GM23338 (cell line): ENCODE data around the gene RAD23B. TPM values are rescaled to one million over a fixed set of nuclear protein-coding genes. Genes with fewer than 3 reads are reported as not detected.

Experiments used
- ATAC-seq: fragments of 200-7000 bp; cut with Tn5 transposase; 3 replicates; pipeline ENCODE4 v1.9.1; 2020
- DNase-seq: peaks from one replicate; pipeline ENCODE4 v3.0.0-alpha.2; 2015; ENCODE audit warnings: low spot score
- H2AFZ ChIP-seq: fragments of 200-600 bp; sonication (generic); 2 replicates; pipeline ENCODE4 v1.8.0; 2016; ENCODE audit warnings: antibody characterized with exemption, mild to moderate bottlenecking, moderate library complexity
- H3F3A ChIP-seq: fragments of 200-600 bp; sonication (generic); replicated peaks from 2 replicates; pipeline ENCODE4 v1.8.0; 2017; ENCODE audit warnings: antibody characterized with exemption, mixed run types, low read depth
- H3K27ac ChIP-seq: fragments of 200-600 bp; sonication (generic); 2 replicates; pipeline ENCODE4 v1.6.1; 2016; ENCODE audit warnings: low read depth
- H3K27me3 ChIP-seq: fragments of 200-600 bp; sonication (generic); 2 replicates; pipeline ENCODE4 v1.8.0; 2016; ENCODE audit warnings: mild to moderate bottlenecking, mixed run types, moderate library complexity; ENCODE audit not compliant: insufficient read depth
- H3K36me3 ChIP-seq: fragments of 200-600 bp; sonication (generic); 2 replicates; pipeline ENCODE4 v1.8.0; 2016; ENCODE audit warnings: mild to moderate bottlenecking; ENCODE audit not compliant: insufficient read depth
- H3K4me1 ChIP-seq: fragments of 200-600 bp; sonication (generic); 2 replicates; pipeline ENCODE4 v1.8.0; 2016; ENCODE audit warnings: mild to moderate bottlenecking, moderate library complexity; ENCODE audit not compliant: insufficient read depth
- H3K4me2 ChIP-seq: fragments of 200-600 bp; sonication (generic); 2 replicates; pipeline ENCODE4 v1.7.1; 2017; ENCODE audit warnings: mixed run types
- H3K4me3 ChIP-seq: fragments of 200-600 bp; sonication (generic); 2 replicates; pipeline ENCODE4 v1.6.1; 2016; ENCODE audit warnings: mixed run types
- H3K79me2 ChIP-seq: fragments of 200-600 bp; sonication (generic); replicated peaks from 2 replicates; pipeline ENCODE4 v1.8.0; 2017; ENCODE audit warnings: mild to moderate bottlenecking; ENCODE audit not compliant: insufficient read depth
- H3K9me2 ChIP-seq: fragments of 200-600 bp; sonication (generic); 2 replicates; pipeline ENCODE4 v1.8.0; 2017; ENCODE audit not compliant: insufficient read depth
- H4K20me1 ChIP-seq: fragments of 200-600 bp; sonication (generic); replicated peaks from 2 replicates; pipeline ENCODE4 v1.8.0; 2017; ENCODE audit warnings: mild to moderate bottlenecking; ENCODE audit not compliant: insufficient read depth
- H3K27ac Mint-ChIP-seq: 2 replicates; pipeline ENCODE4 v1.8.0; 2020; ENCODE audit warnings: inconsistent platforms, mild to moderate bottlenecking, moderate library complexity, mixed read lengths
- H3K27me3 Mint-ChIP-seq: 3 replicates; pipeline ENCODE4 v1.8.0; 2022; ENCODE audit warnings: low read depth, mild to moderate bottlenecking, moderate library complexity, mixed read lengths, inconsistent platforms; ENCODE audit not compliant: insufficient read depth, poor library complexity
- H3K36me3 Mint-ChIP-seq: 3 replicates; pipeline ENCODE4 v1.8.0; 2021; ENCODE audit warnings: low read depth, mild to moderate bottlenecking, inconsistent platforms, moderate library complexity, mixed read lengths
- H3K4me1 Mint-ChIP-seq: 3 replicates; pipeline ENCODE4 v1.8.0; 2020; ENCODE audit warnings: mild to moderate bottlenecking, inconsistent platforms, mixed read lengths
- H3K4me3 Mint-ChIP-seq: 3 replicates; pipeline ENCODE4 v1.8.0; 2021; ENCODE audit warnings: moderate library complexity, mild to moderate bottlenecking, inconsistent platforms, mixed read lengths
- H3K9me3 Mint-ChIP-seq: 3 replicates; pipeline ENCODE4 v1.8.0; 2020; ENCODE audit warnings: moderate library complexity, mild to moderate bottlenecking, inconsistent platforms, mixed read lengths
- CREB1 ChIP-seq: fragments of 250-450 bp; sonication (Bioruptor Pico); IDR thresholded peaks from 2 replicates; pipeline ENCODE4 v1.5.0; 2020; ENCODE audit warnings: low read depth, mild to moderate bottlenecking, moderate library complexity
- EZH2 ChIP-seq: fragments of 200-600 bp; sonication (generic); IDR thresholded peaks from one replicate; pipeline ENCODE4 v1.8.0; 2017; ENCODE audit warnings: antibody characterized with exemption, mild to moderate bottlenecking, low read depth; ENCODE audit not compliant: unreplicated experiment
- EZH2phosphoT487 ChIP-seq: fragments of 200-600 bp; sonication (generic); IDR thresholded peaks from one replicate; pipeline ENCODE4 v1.8.1; 2018; ENCODE audit warnings: antibody characterized with exemption; ENCODE audit not compliant: unreplicated experiment
- JUNB ChIP-seq: IDR thresholded peaks from one replicate; pipeline ENCODE4 v1.6.1; 2016; ENCODE audit warnings: antibody characterized with exemption; ENCODE audit not compliant: unreplicated experiment
- NANOG ChIP-seq: IDR thresholded peaks from 2 replicates; pipeline ENCODE4 v1.6.1; 2016; ENCODE audit warnings: antibody characterized with exemption, borderline replicate concordance
- STAT1 ChIP-seq: IDR thresholded peaks from one replicate; pipeline ENCODE4 v1.6.1; 2016; ENCODE audit warnings: antibody characterized with exemption; ENCODE audit not compliant: unreplicated experiment
- ZNF114 ChIP-seq: fragments of 250-450 bp; sonication (Bioruptor Pico); IDR thresholded peaks from 2 replicates; pipeline ENCODE4 v1.5.0; 2020; ENCODE audit warnings: mild to moderate bottlenecking, moderate library complexity
- ZNF331 ChIP-seq: fragments of 250-450 bp; sonication (Bioruptor Pico); IDR thresholded peaks from 2 replicates; pipeline ENCODE4 v1.5.0; 2020; ENCODE audit warnings: low read depth, mild to moderate bottlenecking, moderate library complexity
- polyA plus RNA-seq: library from polyadenylated mRNA; unstranded; fragments of >200 nt; fragmentation: Nextera tagmentation; extraction: Ambion mirVana; gene quantifications from 2 replicates; pipeline ENCODE4 v1.2.1, GENCODE V29; 2016
- total RNA-seq: library from RNA; depleted of rRNA; stranded (reverse); fragments of >200 nt; shearing (Covaris generic); gene quantifications from 2 replicates; pipeline ENCODE4 v1.2.3, GENCODE V29; 2014
- TF ChIP-seq, protein P1 (sequence below): IDR thresholded peaks from one replicate; pipeline ENCODE4 v1.6.1; 2018; ENCODE audit warnings: antibody characterized with exemption; ENCODE audit not compliant: unreplicated experiment
- TF ChIP-seq, protein P2 (sequence below): fragments of 250-450 bp; sonication (Bioruptor Pico); IDR thresholded peaks from 2 replicates; pipeline ENCODE4 v1.5.0; 2020; ENCODE audit warnings: mild to moderate bottlenecking, moderate library complexity
- TF ChIP-seq, protein P3 (sequence below), 2 experiments: fragments of 200-600 bp in 1 of 2; sonication (generic) in 1 of 2; conservative IDR thresholded peaks; 2 replicates each; pipeline versions ENCODE4 v1.5.1 to v1.6.1; 2016 to 2017; ENCODE audit warnings: antibody characterized with exemption in 2 of 2, low read depth in 2 of 2, mild to moderate bottlenecking in 2 of 2, moderate library complexity in 1 of 2

Gene RAD23B
- total and polyA plus RNA-seq, 2 experiments from 2014 or later: 31.1 to 137 TPM

DNA sequence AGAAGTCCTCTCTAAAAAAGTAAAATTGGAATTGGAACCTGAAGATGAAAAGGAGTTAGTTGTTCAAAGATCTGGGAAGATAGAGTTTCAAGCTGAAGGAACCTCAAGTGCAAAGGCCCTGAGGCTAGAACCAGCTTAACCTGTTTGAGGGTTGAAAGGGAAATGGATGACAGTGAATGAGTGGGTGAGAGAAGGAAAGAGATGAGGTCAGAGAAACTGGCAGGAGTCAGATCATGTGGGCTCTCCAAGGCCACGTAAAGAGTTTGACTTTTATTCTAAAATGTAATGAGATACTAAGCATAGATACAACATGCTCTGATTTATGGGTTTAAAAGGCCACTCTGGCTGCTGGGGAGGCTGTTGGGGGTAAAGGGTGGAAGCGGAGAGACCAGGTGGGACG lies 2.5 kb upstream of the RAD23B start:
- no peak for ATAC-seq

DNA sequence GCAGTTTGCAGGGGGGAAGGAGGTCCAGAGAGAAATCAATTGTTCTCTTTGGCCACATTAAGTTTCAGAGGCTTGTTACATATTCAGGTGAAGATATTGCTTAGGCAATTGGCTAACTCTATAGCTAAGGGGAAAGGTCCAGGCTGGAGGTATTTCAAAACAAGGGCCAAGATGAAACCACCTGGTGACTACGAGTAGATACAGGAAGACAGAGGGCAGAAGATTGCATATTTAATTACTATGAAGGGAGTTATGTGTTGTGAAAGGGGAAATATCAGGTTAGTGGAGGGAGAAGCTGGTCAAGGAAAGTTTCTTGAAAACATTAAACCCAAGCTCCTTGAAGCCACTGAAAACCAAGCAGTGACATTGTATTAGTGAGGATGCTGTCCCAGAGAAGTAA lies 1.9 kb upstream of the RAD23B start:
- no peak for ATAC-seq
- H3K36me3 Mint-ChIP-seq: peaks cover 15% of the 10 kb centered on the region
- H3K27me3 ChIP-seq: no peaks in the 10 kb centered on the region
- peaks cover 32% of the 10 kb centered on the region for H3K79me2 ChIP-seq
- H3K4me3 Mint-ChIP-seq: peak overlapping the region; percentile 39; the same call in 1 of the 3 replicates
- peaks cover 17% of the 10 kb centered on the region for H3K4me1 ChIP-seq
- no peak overlapping the region for H3K27ac ChIP-seq
- no peak overlapping the region for H3K4me2 ChIP-seq
- H2AFZ ChIP-seq: no peak overlapping the region
- no peaks in the 10 kb centered on the region for H3K9me3 Mint-ChIP-seq
- DNase-seq: no peak
- H3K4me1 Mint-ChIP-seq: peaks cover 27% of the 10 kb centered on the region
- no peaks in the 10 kb centered on the region for H3F3A ChIP-seq
- peaks cover 7% of the 10 kb centered on the region; the same call in 1 of the 2 replicates for H4K20me1 ChIP-seq
- no peaks in the 10 kb centered on the region for H3K36me3 ChIP-seq
- H3K4me3 ChIP-seq: no peak overlapping the region
- no peaks in the 10 kb centered on the region for H3K9me2 ChIP-seq
- no peak overlapping the region for H3K27ac Mint-ChIP-seq
- H3K27me3 Mint-ChIP-seq: peaks cover 5% of the 10 kb centered on the region
- TF ChIP-seq, protein P1, sequence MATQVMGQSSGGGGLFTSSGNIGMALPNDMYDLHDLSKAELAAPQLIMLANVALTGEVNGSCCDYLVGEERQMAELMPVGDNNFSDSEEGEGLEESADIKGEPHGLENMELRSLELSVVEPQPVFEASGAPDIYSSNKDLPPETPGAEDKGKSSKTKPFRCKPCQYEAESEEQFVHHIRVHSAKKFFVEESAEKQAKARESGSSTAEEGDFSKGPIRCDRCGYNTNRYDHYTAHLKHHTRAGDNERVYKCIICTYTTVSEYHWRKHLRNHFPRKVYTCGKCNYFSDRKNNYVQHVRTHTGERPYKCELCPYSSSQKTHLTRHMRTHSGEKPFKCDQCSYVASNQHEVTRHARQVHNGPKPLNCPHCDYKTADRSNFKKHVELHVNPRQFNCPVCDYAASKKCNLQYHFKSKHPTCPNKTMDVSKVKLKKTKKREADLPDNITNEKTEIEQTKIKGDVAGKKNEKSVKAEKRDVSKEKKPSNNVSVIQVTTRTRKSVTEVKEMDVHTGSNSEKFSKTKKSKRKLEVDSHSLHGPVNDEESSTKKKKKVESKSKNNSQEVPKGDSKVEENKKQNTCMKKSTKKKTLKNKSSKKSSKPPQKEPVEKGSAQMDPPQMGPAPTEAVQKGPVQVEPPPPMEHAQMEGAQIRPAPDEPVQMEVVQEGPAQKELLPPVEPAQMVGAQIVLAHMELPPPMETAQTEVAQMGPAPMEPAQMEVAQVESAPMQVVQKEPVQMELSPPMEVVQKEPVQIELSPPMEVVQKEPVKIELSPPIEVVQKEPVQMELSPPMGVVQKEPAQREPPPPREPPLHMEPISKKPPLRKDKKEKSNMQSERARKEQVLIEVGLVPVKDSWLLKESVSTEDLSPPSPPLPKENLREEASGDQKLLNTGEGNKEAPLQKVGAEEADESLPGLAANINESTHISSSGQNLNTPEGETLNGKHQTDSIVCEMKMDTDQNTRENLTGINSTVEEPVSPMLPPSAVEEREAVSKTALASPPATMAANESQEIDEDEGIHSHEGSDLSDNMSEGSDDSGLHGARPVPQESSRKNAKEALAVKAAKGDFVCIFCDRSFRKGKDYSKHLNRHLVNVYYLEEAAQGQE: no peak
- TF ChIP-seq JUNB (no peak), EZH2 (no peak), ZNF331 (no peak), ZNF114 (CRISPR knock-in tag) (no peak), NANOG (no peak), CREB1 (CRISPR knock-in tag) (no peak), STAT1 (no peak)
- TF ChIP-seq, protein P2, sequence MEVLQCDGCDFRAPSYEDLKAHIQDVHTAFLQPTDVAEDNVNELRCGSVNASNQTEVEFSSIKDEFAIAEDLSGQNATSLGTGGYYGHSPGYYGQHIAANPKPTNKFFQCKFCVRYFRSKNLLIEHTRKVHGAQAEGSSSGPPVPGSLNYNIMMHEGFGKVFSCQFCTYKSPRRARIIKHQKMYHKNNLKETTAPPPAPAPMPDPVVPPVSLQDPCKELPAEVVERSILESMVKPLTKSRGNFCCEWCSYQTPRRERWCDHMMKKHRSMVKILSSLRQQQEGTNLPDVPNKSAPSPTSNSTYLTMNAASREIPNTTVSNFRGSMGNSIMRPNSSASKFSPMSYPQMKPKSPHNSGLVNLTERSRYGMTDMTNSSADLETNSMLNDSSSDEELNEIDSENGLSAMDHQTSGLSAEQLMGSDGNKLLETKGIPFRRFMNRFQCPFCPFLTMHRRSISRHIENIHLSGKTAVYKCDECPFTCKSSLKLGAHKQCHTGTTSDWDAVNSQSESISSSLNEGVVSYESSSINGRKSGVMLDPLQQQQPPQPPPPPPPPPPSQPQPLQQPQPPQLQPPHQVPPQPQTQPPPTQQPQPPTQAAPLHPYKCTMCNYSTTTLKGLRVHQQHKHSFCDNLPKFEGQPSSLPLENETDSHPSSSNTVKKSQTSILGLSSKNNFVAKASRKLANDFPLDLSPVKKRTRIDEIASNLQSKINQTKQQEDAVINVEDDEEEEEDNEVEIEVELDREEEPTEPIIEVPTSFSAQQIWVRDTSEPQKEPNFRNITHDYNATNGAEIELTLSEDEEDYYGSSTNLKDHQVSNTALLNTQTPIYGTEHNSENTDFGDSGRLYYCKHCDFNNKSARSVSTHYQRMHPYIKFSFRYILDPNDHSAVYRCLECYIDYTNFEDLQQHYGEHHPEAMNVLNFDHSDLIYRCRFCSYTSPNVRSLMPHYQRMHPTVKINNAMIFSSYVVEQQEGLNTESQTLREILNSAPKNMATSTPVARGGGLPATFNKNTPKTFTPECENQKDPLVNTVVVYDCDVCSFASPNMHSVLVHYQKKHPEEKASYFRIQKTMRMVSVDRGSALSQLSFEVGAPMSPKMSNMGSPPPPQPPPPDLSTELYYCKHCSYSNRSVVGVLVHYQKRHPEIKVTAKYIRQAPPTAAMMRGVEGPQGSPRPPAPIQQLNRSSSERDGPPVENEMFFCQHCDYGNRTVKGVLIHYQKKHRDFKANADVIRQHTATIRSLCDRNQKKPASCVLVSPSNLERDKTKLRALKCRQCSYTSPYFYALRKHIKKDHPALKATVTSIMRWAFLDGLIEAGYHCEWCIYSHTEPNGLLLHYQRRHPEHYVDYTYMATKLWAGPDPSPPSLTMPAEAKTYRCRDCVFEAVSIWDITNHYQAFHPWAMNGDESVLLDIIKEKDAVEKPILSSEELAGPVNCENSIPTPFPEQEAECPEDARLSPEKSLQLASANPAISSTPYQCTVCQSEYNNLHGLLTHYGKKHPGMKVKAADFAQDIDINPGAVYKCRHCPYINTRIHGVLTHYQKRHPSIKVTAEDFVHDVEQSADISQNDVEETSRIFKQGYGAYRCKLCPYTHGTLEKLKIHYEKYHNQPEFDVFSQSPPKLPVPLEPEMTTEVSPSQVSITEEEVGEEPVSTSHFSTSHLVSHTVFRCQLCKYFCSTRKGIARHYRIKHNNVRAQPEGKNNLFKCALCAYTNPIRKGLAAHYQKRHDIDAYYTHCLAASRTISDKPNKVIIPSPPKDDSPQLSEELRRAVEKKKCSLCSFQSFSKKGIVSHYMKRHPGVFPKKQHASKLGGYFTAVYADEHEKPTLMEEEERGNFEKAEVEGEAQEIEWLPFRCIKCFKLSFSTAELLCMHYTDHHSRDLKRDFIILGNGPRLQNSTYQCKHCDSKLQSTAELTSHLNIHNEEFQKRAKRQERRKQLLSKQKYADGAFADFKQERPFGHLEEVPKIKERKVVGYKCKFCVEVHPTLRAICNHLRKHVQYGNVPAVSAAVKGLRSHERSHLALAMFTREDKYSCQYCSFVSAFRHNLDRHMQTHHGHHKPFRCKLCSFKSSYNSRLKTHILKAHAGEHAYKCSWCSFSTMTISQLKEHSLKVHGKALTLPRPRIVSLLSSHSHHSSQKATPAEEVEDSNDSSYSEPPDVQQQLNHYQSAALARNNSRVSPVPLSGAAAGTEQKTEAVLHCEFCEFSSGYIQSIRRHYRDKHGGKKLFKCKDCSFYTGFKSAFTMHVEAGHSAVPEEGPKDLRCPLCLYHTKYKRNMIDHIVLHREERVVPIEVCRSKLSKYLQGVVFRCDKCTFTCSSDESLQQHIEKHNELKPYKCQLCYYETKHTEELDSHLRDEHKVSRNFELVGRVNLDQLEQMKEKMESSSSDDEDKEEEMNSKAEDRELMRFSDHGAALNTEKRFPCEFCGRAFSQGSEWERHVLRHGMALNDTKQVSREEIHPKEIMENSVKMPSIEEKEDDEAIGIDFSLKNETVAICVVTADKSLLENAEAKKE (CRISPR knock-in tag): no peak
- TF ChIP-seq, protein P3, sequence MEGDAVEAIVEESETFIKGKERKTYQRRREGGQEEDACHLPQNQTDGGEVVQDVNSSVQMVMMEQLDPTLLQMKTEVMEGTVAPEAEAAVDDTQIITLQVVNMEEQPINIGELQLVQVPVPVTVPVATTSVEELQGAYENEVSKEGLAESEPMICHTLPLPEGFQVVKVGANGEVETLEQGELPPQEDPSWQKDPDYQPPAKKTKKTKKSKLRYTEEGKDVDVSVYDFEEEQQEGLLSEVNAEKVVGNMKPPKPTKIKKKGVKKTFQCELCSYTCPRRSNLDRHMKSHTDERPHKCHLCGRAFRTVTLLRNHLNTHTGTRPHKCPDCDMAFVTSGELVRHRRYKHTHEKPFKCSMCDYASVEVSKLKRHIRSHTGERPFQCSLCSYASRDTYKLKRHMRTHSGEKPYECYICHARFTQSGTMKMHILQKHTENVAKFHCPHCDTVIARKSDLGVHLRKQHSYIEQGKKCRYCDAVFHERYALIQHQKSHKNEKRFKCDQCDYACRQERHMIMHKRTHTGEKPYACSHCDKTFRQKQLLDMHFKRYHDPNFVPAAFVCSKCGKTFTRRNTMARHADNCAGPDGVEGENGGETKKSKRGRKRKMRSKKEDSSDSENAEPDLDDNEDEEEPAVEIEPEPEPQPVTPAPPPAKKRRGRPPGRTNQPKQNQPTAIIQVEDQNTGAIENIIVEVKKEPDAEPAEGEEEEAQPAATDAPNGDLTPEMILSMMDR (conservative IDR thresholded peaks at IDR 0.05; ENCODE audit: low read depth in 2 of 2): no peak

More for the DNA sequence above, 2.5 kb upstream of the RAD23B start:
- H3K27me3 ChIP-seq: no peaks in the 10 kb centered on the region
- peaks cover 5% of the 10 kb centered on the region for H3K27me3 Mint-ChIP-seq
- peaks cover 26% of the 10 kb centered on the region for H3K79me2 ChIP-seq
- H3K36me3 Mint-ChIP-seq: peaks cover 15% of the 10 kb centered on the region
- TF ChIP-seq NANOG: no peak
- no peak for TF ChIP-seq CREB1 (CRISPR knock-in tag)
- TF ChIP-seq EZH2phosphoT487: no peak
- TF ChIP-seq ZNF114 (CRISPR knock-in tag): no peak
- H3K27ac ChIP-seq: no peak overlapping the region
- no peak overlapping the region for H3K4me3 ChIP-seq
- no peaks in the 10 kb centered on the region for H3K36me3 ChIP-seq
- no peak overlapping the region for H3K27ac Mint-ChIP-seq
- DNase-seq: peak; percentile 26
- H3K4me3 Mint-ChIP-seq: no peak overlapping the region
- no peaks in the 10 kb centered on the region for H3F3A ChIP-seq
- H3K9me3 Mint-ChIP-seq: no peaks in the 10 kb centered on the region
- no peaks in the 10 kb centered on the region for H3K9me2 ChIP-seq
- H4K20me1 ChIP-seq: peaks cover 1% of the 10 kb centered on the region; the same call in 1 of the 2 replicates
- no peak overlapping the region for H2AFZ ChIP-seq
- H3K4me1 Mint-ChIP-seq: peaks cover 22% of the 10 kb centered on the region
- H3K4me2 ChIP-seq: no peak overlapping the region
- peaks cover 11% of the 10 kb centered on the region for H3K4me1 ChIP-seq
